Colonic mucosa (tissue), 4 donors: ENCODE measurements around the gene ZNF619. TPM values are rescaled to one million over a fixed set of nuclear protein-coding genes. Genes with fewer than 3 reads are reported as not detected.
A peak's percentile ranks its signal among the peaks of the same experiment; 100 is the strongest.

ENCODE experiments used
- DNase-seq: peaks from one replicate; pipeline ENCODE4 v3.0.0-alpha.2; 2020
- H3K27ac ChIP-seq: fragments of 200-600 bp; one replicate; pipeline ENCODE4 v1.8.0; 2021
- H3K27me3 ChIP-seq: fragments of 200-600 bp; one replicate; pipeline ENCODE4 v1.8.0; 2021
- H3K36me3 ChIP-seq: fragments of 200-600 bp; one replicate; pipeline ENCODE4 v1.8.0; 2021
- H3K4me1 ChIP-seq: fragments of 200-600 bp; one replicate; pipeline ENCODE4 v1.8.0; 2021; ENCODE audit warnings: mild to moderate bottlenecking
- H3K4me3 ChIP-seq: fragments of 200-600 bp; one replicate; pipeline ENCODE4 v1.8.0; 2021
- H3K9ac ChIP-seq, 2 donors: one replicate each; pipeline ENCODE4 v1.7.0; 2013; ENCODE audit warnings: control low read depth in 2 of 2, low read depth in 2 of 2, low read length in 2 of 2
- H3K9me3 ChIP-seq: fragments of 200-600 bp; one replicate; pipeline ENCODE4 v1.8.0; 2021
- intact Hi-C: fragments of 100-400 bp; cut with DNase I; formaldehyde crosslinking; loops from one replicate; pipeline ENCODE4 v1.14.1; 2022
- total RNA-seq, 2 donors: library from RNA; stranded (reverse); fragmentation: NEBNext Ultra II Directional in 1 of 2; extraction: Animal tissue kit (Norgen Biotek cat#: 25700) in 1 of 2; gene quantifications; one replicate each; pipeline ENCODE4 v1.2.1, GENCODE V29; 2021
- TF ChIP-seq, protein P1 (sequence below): fragments of 200-600 bp; IDR thresholded peaks from one replicate; pipeline ENCODE4 v1.8.0; 2022; ENCODE audit warnings: antibody characterized with exemption, mild to moderate bottlenecking
- donor health status: healthy.
- donor health status: DM: no; HTN: no; CAD: no.
- donor health status: DM: no; HTN: no; CAD: no.

Gene ZNF619
- total RNA-seq, 2 donors from 2014 or later, result 6.2 to 7.7 TPM

DNA sequence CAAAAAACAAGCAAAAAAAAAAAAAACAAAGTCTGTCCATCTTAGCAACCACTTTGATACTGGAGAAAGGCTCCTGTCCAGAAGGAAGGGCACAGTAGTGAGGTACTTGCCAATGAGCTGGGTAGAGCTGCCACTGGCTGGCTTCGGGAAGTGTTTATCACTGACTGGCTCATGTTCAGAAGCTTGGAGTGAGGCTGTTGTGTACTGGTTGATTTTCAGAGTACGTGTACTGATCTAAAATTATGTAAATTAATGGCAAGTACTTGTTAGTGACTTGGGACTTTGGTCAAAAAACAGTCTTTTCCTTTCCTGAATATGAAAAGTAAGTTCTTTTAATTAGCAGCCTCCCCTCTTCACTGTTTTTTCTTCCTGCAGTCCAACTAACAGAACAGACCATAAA, 46.9 kb downstream of the ZNF619 start:
- Histone ChIP-seq H3K27me3 (no peaks in the 10 kb centered on the region), H3K9ac (peak overlapping the region in 1 of 2 donors; percentile 85), H3K27ac (no peak overlapping the region), H3K4me3 (no peak overlapping the region), H3K4me1 (peaks cover 3% of the 10 kb centered on the region), H3K36me3 (no peaks in the 10 kb centered on the region), H3K9me3 (no peaks in the 10 kb centered on the region)
- TF ChIP-seq, protein P1, sequence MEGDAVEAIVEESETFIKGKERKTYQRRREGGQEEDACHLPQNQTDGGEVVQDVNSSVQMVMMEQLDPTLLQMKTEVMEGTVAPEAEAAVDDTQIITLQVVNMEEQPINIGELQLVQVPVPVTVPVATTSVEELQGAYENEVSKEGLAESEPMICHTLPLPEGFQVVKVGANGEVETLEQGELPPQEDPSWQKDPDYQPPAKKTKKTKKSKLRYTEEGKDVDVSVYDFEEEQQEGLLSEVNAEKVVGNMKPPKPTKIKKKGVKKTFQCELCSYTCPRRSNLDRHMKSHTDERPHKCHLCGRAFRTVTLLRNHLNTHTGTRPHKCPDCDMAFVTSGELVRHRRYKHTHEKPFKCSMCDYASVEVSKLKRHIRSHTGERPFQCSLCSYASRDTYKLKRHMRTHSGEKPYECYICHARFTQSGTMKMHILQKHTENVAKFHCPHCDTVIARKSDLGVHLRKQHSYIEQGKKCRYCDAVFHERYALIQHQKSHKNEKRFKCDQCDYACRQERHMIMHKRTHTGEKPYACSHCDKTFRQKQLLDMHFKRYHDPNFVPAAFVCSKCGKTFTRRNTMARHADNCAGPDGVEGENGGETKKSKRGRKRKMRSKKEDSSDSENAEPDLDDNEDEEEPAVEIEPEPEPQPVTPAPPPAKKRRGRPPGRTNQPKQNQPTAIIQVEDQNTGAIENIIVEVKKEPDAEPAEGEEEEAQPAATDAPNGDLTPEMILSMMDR, result no peak
- no peak for DNase-seq
- intact Hi-C loops, result loop anchor here (10.0 kb wide), 1 partner anchor 69 kb away; the partner anchor contains the start of gene RPL14

DNA sequence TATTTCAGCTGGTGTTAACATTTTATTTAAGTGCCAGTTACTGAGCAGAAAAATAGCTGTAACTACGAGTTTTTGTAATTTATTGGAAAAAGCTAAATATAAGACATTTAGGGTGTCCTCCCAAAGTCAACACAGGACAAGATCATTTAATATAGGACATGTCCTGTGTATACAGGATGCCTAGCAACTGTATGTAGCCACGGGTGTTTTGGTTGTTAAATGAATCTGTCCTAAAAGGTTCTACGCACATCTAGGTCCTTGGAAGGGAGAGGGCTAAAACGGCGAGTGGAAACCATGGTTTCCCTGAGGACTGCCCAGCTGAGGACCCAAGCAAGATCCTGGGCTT, 47.3 kb downstream of the ZNF619 start:
- Histone ChIP-seq H3K27me3 (no peaks in the 10 kb centered on the region), H3K9me3 (no peaks in the 10 kb centered on the region), H3K9ac (peak overlapping the region; percentile 85 to 99), H3K4me3 (peak overlapping the region; percentile 51), H3K27ac (peak overlapping the region; percentile 82), H3K36me3 (no peaks in the 10 kb centered on the region), H3K4me1 (peaks cover 3% of the 10 kb centered on the region)
- TF ChIP-seq, protein P1, result no peak
- no peak for DNase-seq
- intact Hi-C loops, result loop anchor here (10.0 kb wide), 1 partner anchor 69 kb away; the partner anchor contains the start of gene RPL14

DNA sequence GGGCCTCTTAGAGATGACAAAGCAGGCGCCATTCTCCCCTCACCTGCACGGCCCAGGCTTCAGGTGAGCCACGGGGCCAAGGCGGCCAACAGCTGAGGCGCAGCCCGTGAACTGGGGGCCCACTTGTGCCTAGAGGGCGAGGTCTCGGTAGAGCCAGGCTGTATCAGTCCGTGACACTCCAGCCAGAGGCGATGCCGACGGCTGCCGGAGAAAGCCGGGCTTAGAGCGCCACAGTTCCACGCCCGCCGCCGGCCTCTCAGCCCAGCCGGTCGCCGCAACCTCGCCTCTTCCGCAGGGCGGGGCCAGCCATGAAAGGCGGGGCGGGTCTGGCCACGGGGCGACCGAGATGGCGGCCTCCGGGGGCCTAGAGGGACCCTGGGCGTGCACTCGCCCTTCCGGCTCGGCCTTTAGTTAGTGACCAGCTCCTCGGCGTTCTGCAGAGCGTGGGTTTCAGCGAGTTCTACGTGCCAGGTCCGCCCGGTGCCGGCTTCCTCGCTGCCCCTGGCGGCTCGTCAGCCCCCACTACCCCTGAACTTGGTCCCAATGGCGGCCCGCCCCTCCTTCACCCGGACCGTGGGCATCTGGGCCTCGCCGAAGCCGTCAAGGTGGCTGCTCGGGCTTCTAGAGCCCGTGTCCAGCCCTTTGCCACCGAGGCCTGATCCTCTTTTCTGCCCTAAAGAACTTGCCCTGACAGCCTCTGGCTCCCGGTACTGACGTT, 47.8 kb downstream of the ZNF619 start, which contains the start of gene ZNF621:
ZNF621 (plus strand) TSS at position 393 of the 718 bp plus-strand sequence. CDS start 881 bp downstream, outside the sequence.
- Histone ChIP-seq H3K9ac (peak within 1 kb of the TSS; percentile 85 to 99), H3K27me3 (no peaks in the 10 kb centered on the region), H3K4me3 (peak within 1 kb of the TSS; percentile 51), H3K36me3 (no peaks in the 10 kb centered on the region), H3K9me3 (no peaks in the 10 kb centered on the region), H3K4me1 (peaks cover 3% of the 10 kb centered on the region), H3K27ac (peak within 1 kb of the TSS; percentile 82)
- intact Hi-C loops, result loop anchor here (10.0 kb wide), 1 partner anchor 70 kb away; the partner anchor contains the start of gene RPL14
- DNase-seq, result peak; percentile 92
- TF ChIP-seq, protein P1, result no peak

DNA sequence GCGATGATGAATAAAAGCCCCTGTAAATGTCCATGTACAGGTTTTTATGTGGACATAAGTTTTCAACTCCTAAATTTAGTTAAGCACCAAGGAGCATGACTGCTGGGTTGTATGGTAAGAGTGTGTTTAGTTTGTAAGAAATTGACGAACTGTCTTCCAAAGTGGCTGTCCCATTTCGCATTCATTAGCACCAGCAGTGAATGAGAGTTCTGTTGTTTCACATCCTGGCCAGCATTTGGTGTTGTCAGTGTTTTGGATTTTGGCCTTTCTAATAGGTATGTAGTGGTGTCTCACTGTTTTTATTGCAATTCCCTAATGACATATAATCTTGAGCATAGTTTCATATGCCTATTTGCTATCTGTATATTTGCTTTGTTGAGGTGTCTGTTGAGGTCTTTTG, 51.5 kb downstream of the ZNF619 start:
- Histone ChIP-seq H3K27me3 (no peaks in the 10 kb centered on the region), H3K36me3 (peaks cover 17% of the 10 kb centered on the region), H3K9me3 (no peaks in the 10 kb centered on the region), H3K27ac (no peak overlapping the region), H3K4me3 (no peak overlapping the region), H3K4me1 (peaks cover 3% of the 10 kb centered on the region), H3K9ac (no peak overlapping the region)
- no peak for DNase-seq
- TF ChIP-seq, protein P1, result no peak
- intact Hi-C loops, result loop anchor here (10.0 kb wide), 1 partner anchor 74 kb away; the partner anchor contains the start of gene RPL14

DNA sequence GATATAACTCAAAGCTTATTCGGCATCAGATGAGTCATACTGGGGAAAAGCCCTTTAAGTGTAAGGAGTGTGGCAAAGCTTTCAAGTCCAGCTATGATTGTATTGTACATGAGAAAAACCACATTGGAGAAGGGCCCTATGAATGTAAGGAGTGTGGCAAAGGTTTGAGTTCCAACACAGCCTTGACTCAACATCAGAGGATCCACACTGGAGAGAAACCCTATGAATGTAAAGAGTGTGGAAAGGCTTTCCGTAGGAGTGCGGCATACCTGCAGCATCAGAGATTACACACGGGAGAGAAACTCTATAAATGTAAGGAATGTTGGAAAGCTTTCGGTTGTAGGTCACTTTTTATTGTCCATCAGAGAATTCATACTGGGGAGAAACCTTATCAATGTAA, 55.3 kb downstream of the ZNF619 start:
- Histone ChIP-seq H3K27ac (no peak overlapping the region), H3K4me3 (no peak overlapping the region), H3K4me1 (no peaks in the 10 kb centered on the region), H3K9me3 (no peaks in the 10 kb centered on the region), H3K36me3 (peaks cover 17% of the 10 kb centered on the region), H3K9ac (no peak overlapping the region), H3K27me3 (no peaks in the 10 kb centered on the region)
- TF ChIP-seq, protein P1, result no peak
- intact Hi-C loops, result no loop called here
- no peak for DNase-seq
